ENCODE results near the gene OR5V1.

- TF ChIP-seq CTCF (IDR thresholded peaks at IDR 0.05; ENCODE audit: low read length) (no peak), EZH2 (IDR thresholded peaks at IDR 0.05; ENCODE audit: borderline replicate concordance, low read length) (no peak)
Measured at GRCh38 chr6:29345380-29345779, 23.3 kb downstream of the OR5V1 start.
